HG02981 (cell line): ENCODE data around the gene SERINC3.
A peak's percentile ranks its signal among the peaks of the same experiment; 100 is the strongest.
"Not testable (repeated sequence)": the region's sequence is repeated elsewhere in the genome, so short reads cannot be mapped to it uniquely, and the experiment has no call there.

Experiments
- ATAC-seq: cut with Tn5 transposase; IDR thresholded peaks from one replicate; pipeline ENCODE4 v1.9.1; 2021; ENCODE audit warnings: mild to moderate bottlenecking, moderate library complexity; ENCODE audit not compliant: unreplicated experiment

The SERINC3 gene

GRCh38 chr20:44495257-44495656 is 26.6 kb downstream of the SERINC3 start:
- ATAC-seq: no peak

GRCh38 chr20:44494681-44495080 is 27.2 kb downstream of the SERINC3 start:
- no peak for ATAC-seq

- no peak for ATAC-seq
These were observed 27.6 kb downstream of the SERINC3 start for GRCh38 chr20:44494266-44494665.

- no peak for ATAC-seq
These were observed 30.1 kb downstream of the SERINC3 start for GRCh38 chr20:44491635-44492395.

GRCh38 chr20:44489931-44490330 is 31.9 kb downstream of the SERINC3 start:
- ATAC-seq: no peak

- ATAC-seq: no peak
These were observed 32.6 kb downstream of the SERINC3 start for GRCh38 chr20:44489223-44489622.

- no peak for ATAC-seq
These were observed 33.3 kb downstream of the SERINC3 start for GRCh38 chr20:44488551-44488950.

- ATAC-seq: no peak
These were observed 36.1 kb downstream of the SERINC3 start for GRCh38 chr20:44485830-44486198.

GRCh38 chr20:44485078-44485829 is 36.6 kb downstream of the SERINC3 start:
- ATAC-seq: no peak

GRCh38 chr20:44483112-44483511 is 38.8 kb downstream of the SERINC3 start:
- no peak for ATAC-seq

GRCh38 chr20:44481719-44482416 is 40.0 kb downstream of the SERINC3 start:
- ATAC-seq: no peak

GRCh38 chr20:44480097-44480496 is 41.8 kb downstream of the SERINC3 start:
- no peak for ATAC-seq

- ATAC-seq: no peak
These were observed 42.2 kb downstream of the SERINC3 start for GRCh38 chr20:44479643-44480042.

- ATAC-seq: no peak
These were observed 43.7 kb downstream of the SERINC3 start for GRCh38 chr20:44478206-44478605.

GRCh38 chr20:44477151-44477550 is 44.7 kb downstream of the SERINC3 start:
- no peak for ATAC-seq

GRCh38 chr20:44475694-44476560 is 45.9 kb downstream of the SERINC3 start, which contains the start of gene TTPAL:
Gene TTPAL (plus strand): TSS chr20:44475874. CDS start chr20:44480000, 4,126 bp downstream.
- ATAC-seq: peak; percentile 91

- ATAC-seq: no peak
These were observed 46.5 kb downstream of the SERINC3 start for GRCh38 chr20:44475372-44475693.

- not testable (repeated sequence) for ATAC-seq
These were observed 49.6 kb downstream of the SERINC3 start for GRCh38 chr20:44472283-44472682.

- no peak for ATAC-seq
These were observed 50.4 kb downstream of the SERINC3 start for GRCh38 chr20:44471481-44471882.

GRCh38 chr20:44470327-44470726 is 51.5 kb downstream of the SERINC3 start:
- no peak for ATAC-seq
